Gastrocnemius medialis (tissue), 4 donors: Measurements from ENCODE around the gene ANKRD29. TPM values are rescaled to one million over a fixed set of nuclear protein-coding genes. Genes with fewer than 3 reads are reported as not detected.
A peak's percentile ranks its signal among the peaks of the same experiment; 100 is the strongest.

Experiments used
- ATAC-seq, 2 donors: fragments of 150-250 bp; one replicate each; pipeline ENCODE4 v1.9.1; 2016
- DNase-seq, 2 donors: peaks; one replicate each; pipeline ENCODE4 v3.0.0-alpha.2; 2019
- H3K27ac ChIP-seq, 4 donors: fragments of 200-600 bp; sonication (generic); 1 replicate in 1 of 4; 2 replicates in 3 of 4; pipeline ENCODE4 v1.5.1; 2016 to 2018; ENCODE audit warnings: mild to moderate bottlenecking in 2 of 4, moderate library complexity in 1 of 4
- H3K27me3 ChIP-seq, 3 donors: fragments of 200-600 bp; sonication (generic) in 2 of 3; 1 replicate in 1 of 3; 2 replicates in 2 of 3; pipeline versions ENCODE4 v1.5.1 to v1.6.0; 2016 to 2019; ENCODE audit warnings: mild to moderate bottlenecking in 1 of 3, moderate library complexity in 1 of 3
- H3K36me3 ChIP-seq, 2 donors: fragments of 200-600 bp; sonication (generic) in 1 of 2; one replicate each; pipeline ENCODE4 v1.5.1; 2017 to 2018
- H3K4me1 ChIP-seq, 2 donors: fragments of 200-600 bp; sonication (generic) in 1 of 2; one replicate each; pipeline ENCODE4 v1.5.1; 2016 to 2017; ENCODE audit warnings: mild to moderate bottlenecking in 2 of 2
- H3K4me3 ChIP-seq, 4 donors: fragments of 200-600 bp; sonication (generic) in 3 of 4; 1 replicate in 1 of 4; 2 replicates in 3 of 4; pipeline ENCODE4 v1.5.1; 2016 to 2019; ENCODE audit warnings: mild to moderate bottlenecking in 2 of 4
- H3K9me3 ChIP-seq, 3 donors: fragments of 200-600 bp; sonication (generic) in 2 of 3; 1 replicate in 1 of 3; 2 replicates in 2 of 3; pipeline ENCODE4 v1.5.1; 2016 to 2019
- POLR2A ChIP-seq, 2 donors: fragments of 450-650 bp; IDR thresholded peaks; one replicate each; pipeline ENCODE4 v1.6.1; 2017; ENCODE audit warnings: antibody characterized with exemption in 2 of 2, mild to moderate bottlenecking in 2 of 2, moderate library complexity in 2 of 2
- in situ Hi-C, 4 donors: fragments of 200-750 bp; cut with MboI; loops; one replicate each; pipeline versions ENCODE4 v1.15.0 to v1.8.0; 2017; ENCODE audit warnings: low sequenced_read_pairs in 4 of 4
- intact Hi-C: fragments of 100-400 bp; cut with DNase I; formaldehyde crosslinking; loops from one replicate; pipeline ENCODE4 v1.15.1; 2023; ENCODE audit warnings: low total_unique reads
- total RNA-seq, 4 donors: library from RNA; depleted of rRNA; stranded (reverse); fragments of >200 nt; gene quantifications; one replicate each; pipeline versions ENCODE4 v1.1.0 to v1.2.3, GENCODE V29; 2016
- TF ChIP-seq, protein P1 (sequence below), 5 experiments: fragments of 450-650 bp in 3 of 5; fragments of 200-600 bp in 2 of 5; sonication (generic) in 2 of 5; IDR thresholded peaks in 4 of 5; conservative IDR thresholded peaks in 1 of 5; 1 replicate in 4 of 5; 2 replicates in 1 of 5; pipeline ENCODE4 v1.5.1; 2016 to 2019; ENCODE audit warnings: antibody characterized with exemption in 5 of 5, mild to moderate bottlenecking in 3 of 5, moderate library complexity in 3 of 5

The ANKRD29 gene, protein sequence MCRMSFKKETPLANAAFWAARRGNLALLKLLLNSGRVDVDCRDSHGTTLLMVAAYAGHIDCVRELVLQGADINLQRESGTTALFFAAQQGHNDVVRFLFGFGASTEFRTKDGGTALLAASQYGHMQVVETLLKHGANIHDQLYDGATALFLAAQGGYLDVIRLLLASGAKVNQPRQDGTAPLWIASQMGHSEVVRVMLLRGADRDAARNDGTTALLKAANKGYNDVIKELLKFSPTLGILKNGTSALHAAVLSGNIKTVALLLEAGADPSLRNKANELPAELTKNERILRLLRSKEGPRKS
- total RNA-seq, result 1 to 10 TPM in 3 of 4 donors, under 1 TPM in 1; 0.93 to 2.8 (median 1.6) TPM

DNA sequence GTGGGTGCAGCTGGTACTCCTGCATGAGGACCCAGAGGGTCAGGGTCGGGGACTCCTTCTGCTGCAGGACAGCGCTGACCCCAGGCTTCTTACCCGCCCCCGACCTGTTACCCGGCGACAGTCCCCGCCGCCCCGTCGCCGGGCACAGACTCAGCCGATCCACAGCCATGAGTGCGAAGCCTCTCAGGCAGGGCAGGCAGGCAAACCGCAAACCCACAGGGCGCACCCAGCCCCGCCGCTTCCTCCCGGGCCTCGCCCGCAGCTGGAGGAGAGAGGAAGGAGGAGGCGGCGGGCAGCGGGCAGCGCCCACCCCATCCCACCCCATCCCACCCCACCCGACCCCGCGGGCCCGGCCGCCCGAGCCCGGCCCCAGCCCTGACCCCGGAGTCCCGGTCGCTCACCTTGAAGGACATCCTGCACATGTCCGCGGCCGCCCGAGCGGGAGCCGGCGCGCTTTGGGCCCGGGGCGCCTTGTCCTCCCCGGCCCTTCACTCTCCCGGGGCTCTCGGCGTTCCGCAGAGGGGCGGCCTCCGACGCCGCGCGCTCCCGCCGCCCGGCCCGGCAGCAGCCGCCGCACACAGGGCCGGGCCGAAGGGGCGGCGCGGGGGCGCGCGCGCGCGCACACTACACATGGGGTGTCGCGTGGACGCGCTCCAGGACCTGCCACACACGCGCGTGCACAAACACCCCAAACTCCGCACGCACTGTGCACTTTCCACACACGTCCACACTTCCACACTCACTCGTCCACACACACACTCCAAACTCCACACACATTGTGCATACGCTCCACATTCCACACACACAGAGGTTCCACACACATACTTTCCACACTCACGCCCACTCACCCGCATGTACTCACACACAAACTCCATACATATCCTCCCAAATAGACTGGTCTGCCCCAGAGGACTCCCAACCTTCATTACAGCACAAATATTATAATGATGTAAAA is at the start of gene ANKRD29:
Gene ANKRD29, minus strand, starts transcription at position 603 of the 955 bp plus-strand sequence. Its CDS starts 181 bp downstream, at position 422.
- Histone ChIP-seq H3K9me3 (no peaks in the 10 kb centered on the region), H3K27ac (peak within 1 kb of the TSS in 1 of 4 donors; percentile 24), H3K27me3 (peaks cover 37 to 44% (median 41%) of the 10 kb centered on the region in 3 donors), H3K4me1 (peaks cover 0 to 7% of the 10 kb centered on the region in 2 donors), H3K4me3 (peak within 1 kb of the TSS; percentile 51 to 58 (median 53)), H3K36me3 (no peaks in the 10 kb centered on the region)
- ATAC-seq, result peak in 1 of 2 donors; percentile 48
- in situ Hi-C loops (loop anchor here in 2 of 4 donors (25.0 kb wide), 2 partner anchors 100 to 250 kb away; no protein-coding TSS in a partner anchor), intact Hi-C loops (no loop called here)
- no peak for DNase-seq
- TF ChIP-seq, protein P1, sequence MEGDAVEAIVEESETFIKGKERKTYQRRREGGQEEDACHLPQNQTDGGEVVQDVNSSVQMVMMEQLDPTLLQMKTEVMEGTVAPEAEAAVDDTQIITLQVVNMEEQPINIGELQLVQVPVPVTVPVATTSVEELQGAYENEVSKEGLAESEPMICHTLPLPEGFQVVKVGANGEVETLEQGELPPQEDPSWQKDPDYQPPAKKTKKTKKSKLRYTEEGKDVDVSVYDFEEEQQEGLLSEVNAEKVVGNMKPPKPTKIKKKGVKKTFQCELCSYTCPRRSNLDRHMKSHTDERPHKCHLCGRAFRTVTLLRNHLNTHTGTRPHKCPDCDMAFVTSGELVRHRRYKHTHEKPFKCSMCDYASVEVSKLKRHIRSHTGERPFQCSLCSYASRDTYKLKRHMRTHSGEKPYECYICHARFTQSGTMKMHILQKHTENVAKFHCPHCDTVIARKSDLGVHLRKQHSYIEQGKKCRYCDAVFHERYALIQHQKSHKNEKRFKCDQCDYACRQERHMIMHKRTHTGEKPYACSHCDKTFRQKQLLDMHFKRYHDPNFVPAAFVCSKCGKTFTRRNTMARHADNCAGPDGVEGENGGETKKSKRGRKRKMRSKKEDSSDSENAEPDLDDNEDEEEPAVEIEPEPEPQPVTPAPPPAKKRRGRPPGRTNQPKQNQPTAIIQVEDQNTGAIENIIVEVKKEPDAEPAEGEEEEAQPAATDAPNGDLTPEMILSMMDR (IDR thresholded peaks at IDR 0.05 in 4 of 5, conservative IDR thresholded peaks at IDR 0.05 in 1 of 5), result no peak
- no peak for TF ChIP-seq POLR2A (IDR thresholded peaks at IDR 0.05)

DNA sequence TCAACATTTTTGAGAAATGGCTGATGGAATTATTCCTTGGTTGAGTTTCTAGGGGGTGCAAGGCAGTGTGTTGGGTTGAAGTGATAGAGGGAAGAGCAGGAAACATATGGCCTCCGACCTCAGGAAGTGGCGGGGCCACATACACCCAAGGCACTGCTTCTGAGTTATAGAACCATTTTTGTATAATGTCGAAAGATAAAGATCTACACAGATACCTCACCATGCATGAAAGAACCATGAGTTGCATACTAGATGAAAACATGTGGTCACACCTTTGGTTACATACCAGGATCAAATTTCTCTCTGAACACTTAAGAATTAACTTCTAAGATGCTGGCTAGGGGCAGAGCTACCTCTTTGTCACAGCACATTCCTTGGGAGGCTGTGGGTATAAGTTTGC is 49.7 kb upstream of the ANKRD29 start:
- Histone ChIP-seq H3K4me3 (no peak overlapping the region), H3K9me3 (no peaks in the 10 kb centered on the region), H3K4me1 (no peaks in the 10 kb centered on the region), H3K27ac (no peak overlapping the region), H3K27me3 (no peaks in the 10 kb centered on the region), H3K36me3 (no peaks in the 10 kb centered on the region)
- no peak for DNase-seq
- TF ChIP-seq, protein P1 (IDR thresholded peaks at IDR 0.05 in 4 of 5, conservative IDR thresholded peaks at IDR 0.05 in 1 of 5), result no peak
- TF ChIP-seq POLR2A (IDR thresholded peaks at IDR 0.05), result no peak
- ATAC-seq, result no peak
- intact Hi-C loops, result no loop called here
- in situ Hi-C loops, result no loop called here

DNA sequence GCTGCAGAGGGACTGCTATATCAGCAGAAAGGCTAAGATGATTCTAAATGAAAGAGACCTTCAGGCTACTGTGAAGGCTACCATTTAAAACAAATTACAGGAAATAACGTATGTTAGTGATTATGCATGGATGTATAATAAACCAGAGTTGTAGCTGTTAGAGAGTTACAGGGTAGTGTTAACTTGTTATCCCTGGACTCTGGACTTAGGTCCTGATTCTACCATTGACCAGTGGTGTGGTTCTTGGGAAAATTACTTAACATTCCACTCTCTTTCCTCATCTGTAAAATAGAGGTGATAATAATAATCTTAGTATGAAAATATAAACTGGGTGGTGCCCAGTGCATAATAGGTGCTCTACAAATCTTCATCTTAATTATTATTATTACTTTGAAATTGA is 48.7 kb upstream of the ANKRD29 start:
- TF ChIP-seq, protein P1 (IDR thresholded peaks at IDR 0.05 in 4 of 5, conservative IDR thresholded peaks at IDR 0.05 in 1 of 5), result no peak
- TF ChIP-seq POLR2A (IDR thresholded peaks at IDR 0.05), result no peak
- no peak overlapping the region for H3K27ac ChIP-seq
- DNase-seq (no peak), ATAC-seq (no peak)
- H3K4me1 ChIP-seq, result no peaks in the 10 kb centered on the region
- H3K36me3 ChIP-seq, result no peaks in the 10 kb centered on the region
- no peaks in the 10 kb centered on the region for H3K27me3 ChIP-seq
- intact Hi-C loops (no loop called here), in situ Hi-C loops (no loop called here)
- no peak overlapping the region for H3K4me3 ChIP-seq
- no peaks in the 10 kb centered on the region for H3K9me3 ChIP-seq

DNA sequence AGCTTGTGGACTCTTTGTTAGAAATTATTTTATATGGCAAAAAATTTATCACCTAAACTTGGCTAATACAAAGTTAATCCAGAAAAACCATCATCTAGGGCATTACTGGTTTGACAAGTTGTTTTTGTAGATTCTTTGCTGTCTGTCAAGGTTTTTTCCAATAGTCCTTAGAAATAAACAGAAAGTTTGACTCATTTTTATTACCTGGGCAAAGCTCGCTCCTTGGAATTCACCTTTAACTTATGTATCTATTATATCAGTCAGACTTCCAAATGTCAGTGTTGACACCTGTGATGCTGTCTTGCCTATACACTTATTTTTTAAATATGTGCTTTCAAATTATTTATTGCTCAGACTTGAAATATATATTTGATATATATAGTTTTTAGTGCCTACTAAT is 48.2 kb upstream of the ANKRD29 start:
- no peaks in the 10 kb centered on the region for H3K27me3 ChIP-seq
- H3K9me3 ChIP-seq, result no peaks in the 10 kb centered on the region
- no peaks in the 10 kb centered on the region for H3K4me1 ChIP-seq
- ATAC-seq (no peak), DNase-seq (no peak)
- no peak overlapping the region for H3K27ac ChIP-seq
- TF ChIP-seq POLR2A (IDR thresholded peaks at IDR 0.05), result no peak
- TF ChIP-seq, protein P1 (IDR thresholded peaks at IDR 0.05 in 4 of 5, conservative IDR thresholded peaks at IDR 0.05 in 1 of 5), result no peak
- in situ Hi-C loops, result no loop called here
- intact Hi-C loops, result no loop called here
- no peaks in the 10 kb centered on the region for H3K36me3 ChIP-seq
- no peak overlapping the region for H3K4me3 ChIP-seq
